HEK293T (cell line): Measurements from ENCODE around the gene RIMBP2.

Experiments used
- ARNT ChIP-seq: fragments of 450-650 bp; IDR thresholded peaks from 2 replicates; pipeline ENCODE4 v1.6.1; 2017; ENCODE audit warnings: mild to moderate bottlenecking
- BHLHE40 ChIP-seq: fragments of 450-650 bp; IDR thresholded peaks from 2 replicates; pipeline ENCODE4 v1.6.1; 2016; ENCODE audit warnings: mild to moderate bottlenecking, moderate library complexity, borderline replicate concordance
- CTBP1 ChIP-seq: fragments of 450-650 bp; IDR thresholded peaks from 2 replicates; pipeline ENCODE4 v1.6.1; 2016; ENCODE audit warnings: borderline replicate concordance
- FOXK2 ChIP-seq: fragments of 450-650 bp; IDR thresholded peaks from 2 replicates; pipeline ENCODE4 v1.6.1; 2016; ENCODE audit warnings: mild to moderate bottlenecking
- FOXM1 ChIP-seq: fragments of 450-650 bp; IDR thresholded peaks from 2 replicates; pipeline ENCODE4 v1.6.1; 2017; ENCODE audit warnings: mild to moderate bottlenecking, borderline replicate concordance
- L3MBTL2 ChIP-seq: fragments of 450-650 bp; conservative IDR thresholded peaks from 2 replicates; pipeline ENCODE4 v1.6.1; 2016; ENCODE audit warnings: mild to moderate bottlenecking
- LEF1 ChIP-seq: fragments of 450-650 bp; IDR thresholded peaks from 2 replicates; pipeline ENCODE4 v1.6.1; 2017; ENCODE audit warnings: mild to moderate bottlenecking, borderline replicate concordance
- NFRKB ChIP-seq: fragments of 450-650 bp; IDR thresholded peaks from 2 replicates; pipeline ENCODE4 v1.6.1; 2016; ENCODE audit warnings: mild to moderate bottlenecking, moderate library complexity
- SP1 ChIP-seq: fragments of 450-650 bp; IDR thresholded peaks from 2 replicates; pipeline ENCODE4 v1.6.1; 2017
- SUZ12 ChIP-seq: fragments of 450-650 bp; IDR thresholded peaks from 2 replicates; pipeline ENCODE4 v1.6.1; 2016; ENCODE audit warnings: mild to moderate bottlenecking
- TARDBP ChIP-seq: fragments of 450-650 bp; IDR thresholded peaks from 2 replicates; pipeline ENCODE4 v1.6.1; 2016
- ZNF384 ChIP-seq: fragments of 450-650 bp; IDR thresholded peaks from 2 replicates; pipeline ENCODE4 v1.6.1; 2016
- TF ChIP-seq, protein P1 (sequence below): fragments of 450-650 bp; IDR thresholded peaks from 2 replicates; pipeline ENCODE4 v1.6.1; 2016

DNA sequence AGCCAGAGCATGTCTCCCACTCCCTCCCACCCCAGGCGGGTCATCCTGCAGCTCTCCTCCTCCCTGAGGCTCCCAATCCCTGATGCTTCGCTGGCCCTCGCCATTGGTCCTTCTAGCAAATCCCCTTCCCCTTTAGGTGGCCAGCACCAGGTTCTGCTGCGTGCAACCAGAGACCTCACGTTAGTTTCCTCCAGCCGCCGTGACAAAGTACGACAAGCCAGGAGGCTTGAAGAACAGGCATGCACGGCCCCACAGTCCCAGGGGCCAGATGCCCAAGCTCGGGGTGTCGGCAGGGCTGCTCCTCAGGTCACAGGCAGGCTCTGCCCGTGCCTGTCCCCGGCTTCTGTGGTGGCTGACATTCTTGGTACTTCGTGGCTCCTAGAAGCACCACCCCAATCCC is 95.8 kb downstream of the RIMBP2 start:
- TF ChIP-seq FOXM1 (no peak), SUZ12 (no peak), SP1 (no peak), ARNT (no peak), LEF1 (no peak), TARDBP (no peak), BHLHE40 (no peak), NFRKB (no peak), ZNF384 (no peak), L3MBTL2 (no peak), CTBP1 (no peak), FOXK2 (no peak)
- TF ChIP-seq, protein P1, sequence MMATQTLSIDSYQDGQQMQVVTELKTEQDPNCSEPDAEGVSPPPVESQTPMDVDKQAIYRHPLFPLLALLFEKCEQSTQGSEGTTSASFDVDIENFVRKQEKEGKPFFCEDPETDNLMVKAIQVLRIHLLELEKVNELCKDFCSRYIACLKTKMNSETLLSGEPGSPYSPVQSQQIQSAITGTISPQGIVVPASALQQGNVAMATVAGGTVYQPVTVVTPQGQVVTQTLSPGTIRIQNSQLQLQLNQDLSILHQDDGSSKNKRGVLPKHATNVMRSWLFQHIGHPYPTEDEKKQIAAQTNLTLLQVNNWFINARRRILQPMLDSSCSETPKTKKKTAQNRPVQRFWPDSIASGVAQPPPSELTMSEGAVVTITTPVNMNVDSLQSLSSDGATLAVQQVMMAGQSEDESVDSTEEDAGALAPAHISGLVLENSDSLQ = no peak
